Stimulated activated effector memory CD8-positive, alpha-beta T cell treated with anti-CD3 and anti-CD28 coated beads, Interleukin-12 subunit alpha, Interleukin-12 subunit beta, amount 100 ng/mL, for 72 hours (primary cell): ENCODE results near the gene KCNK16.

Experiments
- ATAC-seq: fragments of 150-1000 bp; cut with Tn5 transposase; 2 replicates; pipeline ENCODE4 v1.10.0; 2021
- DNase-seq, 2 donors: peaks; one replicate each; pipeline ENCODE4 v3.0.0; 2021 to 2022; ENCODE audit warnings: low spot score in 2 of 2
- H3K27ac Mint-ChIP-seq: one replicate; pipeline ENCODE4 v1.8.0; 2022; ENCODE audit warnings: mild to moderate bottlenecking, mixed read lengths
- H3K36me3 Mint-ChIP-seq: one replicate; pipeline ENCODE4 v1.8.0; 2022; ENCODE audit warnings: mild to moderate bottlenecking, mixed read lengths
- H3K4me1 Mint-ChIP-seq: one replicate; pipeline ENCODE4 v1.8.0; 2022; ENCODE audit warnings: mixed read lengths
- H3K4me3 Mint-ChIP-seq: one replicate; pipeline ENCODE4 v1.8.0; 2022; ENCODE audit warnings: mild to moderate bottlenecking, mixed read lengths
- H3K9me3 Mint-ChIP-seq: one replicate; pipeline ENCODE4 v1.8.0; 2022; ENCODE audit warnings: mixed read lengths

KCNK16 gene

DNA sequence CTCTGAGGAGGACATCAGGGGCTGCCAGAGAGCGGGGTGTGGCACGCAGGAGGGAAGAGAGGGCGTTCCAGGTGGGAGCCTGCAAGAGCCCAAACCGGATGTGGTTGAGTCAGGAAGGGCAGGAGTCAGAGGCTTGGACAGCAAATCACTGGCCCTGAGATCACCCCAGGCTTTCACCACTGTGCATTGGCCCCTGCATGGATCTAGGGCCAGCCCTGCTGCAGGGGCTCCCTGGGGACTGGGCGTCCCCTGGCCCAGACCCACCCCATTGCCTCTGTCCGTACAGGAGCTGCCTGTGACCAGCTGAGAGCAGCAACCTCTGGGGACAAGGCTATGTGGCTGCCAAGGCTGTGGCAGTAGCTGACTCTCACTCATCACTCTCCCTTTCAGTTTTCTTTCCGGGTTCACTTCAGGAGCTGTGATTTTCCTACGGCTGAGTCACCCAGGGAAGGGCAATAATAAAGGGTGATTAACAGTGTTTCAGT lies 42.2 kb downstream of the KCNK16 start:
- no peaks in the 10 kb centered on the region for H3K4me1 Mint-ChIP-seq
- H3K27ac Mint-ChIP-seq: no peak overlapping the region
- DNase-seq (no peak), ATAC-seq (no peak)
- H3K9me3 Mint-ChIP-seq: no peaks in the 10 kb centered on the region
- no peak overlapping the region for H3K4me3 Mint-ChIP-seq
- no peaks in the 10 kb centered on the region for H3K36me3 Mint-ChIP-seq

DNA sequence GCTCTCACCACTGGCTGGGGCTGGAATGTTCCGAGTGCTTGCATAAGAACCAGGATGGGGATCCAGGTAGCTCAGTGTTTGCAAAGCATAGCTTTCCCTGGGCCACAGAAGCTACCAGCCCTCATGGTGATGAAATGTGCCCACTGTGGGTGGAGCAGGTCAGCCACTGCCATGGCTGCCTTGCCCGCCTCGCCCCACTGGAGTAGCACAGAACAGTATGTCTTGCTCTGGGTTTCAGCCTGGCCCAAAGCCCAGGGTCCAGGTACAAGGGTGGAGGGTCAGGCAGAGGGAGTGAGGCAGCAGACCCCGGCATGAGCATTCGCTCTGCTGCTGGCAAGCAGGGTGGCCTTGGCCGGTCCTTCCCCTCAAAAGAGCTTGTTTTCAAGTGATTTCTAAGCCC lies 43.0 kb downstream of the KCNK16 start:
- DNase-seq: no peak
- ATAC-seq: no peak
- H3K27ac Mint-ChIP-seq: no peak overlapping the region
- H3K4me3 Mint-ChIP-seq: no peak overlapping the region
- no peaks in the 10 kb centered on the region for H3K4me1 Mint-ChIP-seq
- no peaks in the 10 kb centered on the region for H3K9me3 Mint-ChIP-seq
- H3K36me3 Mint-ChIP-seq: no peaks in the 10 kb centered on the region

DNA sequence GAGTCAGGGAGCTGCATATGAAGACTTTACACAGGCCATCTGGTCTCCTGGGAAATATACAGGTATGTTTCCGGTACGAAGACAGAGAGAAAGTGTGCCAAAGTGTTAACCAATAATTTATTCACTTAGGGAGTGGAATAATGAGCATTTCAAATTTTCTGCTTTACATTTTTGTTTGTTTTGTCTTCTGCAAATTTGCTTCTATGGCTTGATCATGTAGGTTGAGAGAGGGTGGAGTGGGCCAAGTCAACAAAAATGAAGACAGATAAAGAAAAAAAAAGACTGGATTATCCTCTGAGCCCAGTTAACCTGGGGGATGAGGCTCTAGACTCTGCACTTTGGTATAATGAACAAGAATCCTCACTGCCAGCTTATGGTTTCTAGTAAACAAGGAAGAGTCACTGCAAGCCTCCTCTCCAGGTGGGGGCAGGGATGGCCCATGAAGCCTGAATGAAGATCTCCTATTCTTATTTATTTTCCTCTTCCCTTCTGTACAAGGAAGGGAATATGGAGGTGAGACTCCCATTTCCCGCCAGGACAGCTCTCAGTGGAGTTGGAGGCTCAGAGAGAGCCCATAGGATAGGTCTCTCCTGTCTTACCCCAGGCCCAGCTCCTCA lies 46.0 kb downstream of the KCNK16 start:
- H3K9me3 Mint-ChIP-seq: no peaks in the 10 kb centered on the region
- no peak for DNase-seq
- H3K27ac Mint-ChIP-seq: no peak overlapping the region
- ATAC-seq: no peak
- H3K4me3 Mint-ChIP-seq: no peak overlapping the region
- H3K4me1 Mint-ChIP-seq: no peaks in the 10 kb centered on the region
- H3K36me3 Mint-ChIP-seq: no peaks in the 10 kb centered on the region

DNA sequence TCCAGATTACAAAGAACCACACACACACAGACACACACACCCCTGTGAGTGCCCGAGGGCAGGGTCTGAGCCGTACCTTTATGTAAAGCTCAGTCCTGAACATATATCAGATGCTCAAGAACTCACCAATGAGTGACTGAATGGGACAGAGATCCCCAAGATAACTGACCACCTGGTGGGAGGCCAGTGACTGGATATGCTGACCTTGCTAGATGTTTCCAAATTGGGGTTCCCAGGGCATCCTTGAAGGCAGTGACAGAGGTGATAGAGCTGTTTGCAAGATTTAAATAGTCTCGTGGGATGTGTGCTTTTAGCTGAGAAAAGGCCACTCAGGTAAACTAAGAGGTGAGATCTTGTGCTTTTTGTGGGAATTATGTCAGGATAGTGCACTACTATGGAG lies 47.6 kb downstream of the KCNK16 start:
- no peak for DNase-seq
- H3K4me3 Mint-ChIP-seq: no peak overlapping the region
- no peaks in the 10 kb centered on the region for H3K4me1 Mint-ChIP-seq
- H3K27ac Mint-ChIP-seq: no peak overlapping the region
- no peak for ATAC-seq
- H3K36me3 Mint-ChIP-seq: no peaks in the 10 kb centered on the region
- no peaks in the 10 kb centered on the region for H3K9me3 Mint-ChIP-seq

DNA sequence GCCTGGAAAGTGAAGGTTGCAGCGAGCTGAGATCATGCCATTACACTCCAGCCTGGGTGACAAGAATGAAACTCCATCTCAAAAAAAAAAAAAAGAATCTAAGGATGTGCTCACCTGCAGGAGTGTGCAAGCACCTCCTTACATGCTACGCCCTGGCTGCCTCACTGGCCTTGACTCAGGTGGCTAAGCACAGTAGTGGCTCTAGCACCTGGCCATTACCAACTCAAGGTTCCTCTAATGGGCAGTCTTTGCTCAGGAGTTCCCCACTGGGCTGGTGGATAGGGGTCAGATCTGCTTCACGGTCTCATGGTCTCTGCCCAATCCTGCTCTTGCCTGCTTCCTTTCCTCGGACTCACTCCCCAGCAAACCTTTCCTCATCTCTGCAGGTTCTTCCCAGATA lies 48.0 kb downstream of the KCNK16 start:
- no peak overlapping the region for H3K4me3 Mint-ChIP-seq

DNA sequence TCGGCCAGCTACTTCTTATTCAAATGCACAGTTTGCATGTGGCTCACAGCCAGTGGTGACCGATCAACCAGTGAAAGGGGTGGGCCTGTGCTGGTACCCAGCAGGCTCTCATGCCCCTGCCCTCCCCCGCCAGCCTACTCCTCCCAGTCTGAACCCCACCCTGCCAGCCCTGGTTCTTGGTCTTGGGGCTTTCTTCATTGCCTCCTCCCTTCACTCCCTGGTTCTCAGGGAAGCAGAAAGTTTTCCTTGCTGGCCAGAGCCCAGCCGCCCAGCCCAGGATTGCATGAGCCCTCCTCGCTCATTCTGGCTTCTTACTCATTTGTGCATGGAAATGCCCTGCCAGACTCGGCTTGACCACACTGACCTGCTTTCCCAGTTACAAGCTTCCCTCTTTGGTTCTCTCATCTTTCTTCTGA lies 49.1 kb downstream of the KCNK16 start:
- ATAC-seq (no peak), DNase-seq (no peak)
- Mint-ChIP-seq H3K4me3 (no peak overlapping the region), H3K27ac (no peak overlapping the region), H3K9me3 (no peaks in the 10 kb centered on the region), H3K36me3 (no peaks in the 10 kb centered on the region), H3K4me1 (no peaks in the 10 kb centered on the region)

More for the DNA sequence above, 48.0 kb downstream of the KCNK16 start:
- Mint-ChIP-seq H3K36me3 (no peaks in the 10 kb centered on the region), H3K4me1 (no peaks in the 10 kb centered on the region), H3K27ac (no peak overlapping the region), H3K9me3 (no peaks in the 10 kb centered on the region)
- ATAC-seq (no peak), DNase-seq (no peak)

DNA sequence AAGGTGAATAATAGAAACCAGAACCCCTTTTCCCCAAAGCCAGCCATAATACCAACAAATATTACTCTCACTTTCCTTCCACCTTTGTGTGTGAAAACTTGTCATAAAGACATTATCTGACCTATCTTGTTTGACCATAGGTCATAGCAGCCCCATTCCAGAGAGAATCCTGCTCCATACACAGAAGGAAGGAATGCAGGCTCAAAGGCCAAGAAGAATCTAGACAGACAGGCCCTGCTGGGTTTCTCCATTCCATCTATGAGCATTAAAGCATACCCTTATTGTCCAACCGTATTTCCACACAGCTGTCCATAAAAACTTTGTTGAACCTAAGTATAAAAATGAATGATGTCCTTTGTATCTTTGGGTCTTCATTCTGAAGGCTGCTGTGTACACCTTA lies 52.5 kb downstream of the KCNK16 start:
- H3K4me1 Mint-ChIP-seq: no peaks in the 10 kb centered on the region
- H3K4me3 Mint-ChIP-seq: no peak overlapping the region
- ATAC-seq (no peak), DNase-seq (no peak)
- no peak overlapping the region for H3K27ac Mint-ChIP-seq
- H3K36me3 Mint-ChIP-seq: no peaks in the 10 kb centered on the region
- H3K9me3 Mint-ChIP-seq: no peaks in the 10 kb centered on the region

DNA sequence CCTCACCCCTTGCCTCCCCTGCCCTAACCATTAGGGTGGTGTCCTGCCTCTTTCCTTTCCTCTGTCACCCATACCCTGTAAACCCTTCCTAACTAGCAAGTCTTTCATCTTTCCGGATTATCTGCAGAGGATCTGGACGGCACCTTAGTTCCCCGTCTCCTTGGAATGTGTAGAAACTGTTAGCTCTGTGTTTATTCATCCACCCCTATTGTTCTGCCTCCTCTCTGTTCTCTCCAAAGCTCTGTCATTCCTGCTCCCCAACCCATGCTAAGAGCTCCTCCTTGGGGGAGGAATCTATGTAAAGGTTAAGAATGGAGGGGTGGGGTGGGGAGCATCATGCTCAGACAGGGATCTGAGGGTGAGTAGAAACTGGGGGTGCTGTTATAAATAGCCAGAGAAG lies 53.8 kb downstream of the KCNK16 start:
- Mint-ChIP-seq H3K36me3 (no peaks in the 10 kb centered on the region), H3K27ac (no peak overlapping the region), H3K4me1 (no peaks in the 10 kb centered on the region), H3K9me3 (no peaks in the 10 kb centered on the region), H3K4me3 (no peak overlapping the region)
- DNase-seq (no peak), ATAC-seq (no peak)

DNA sequence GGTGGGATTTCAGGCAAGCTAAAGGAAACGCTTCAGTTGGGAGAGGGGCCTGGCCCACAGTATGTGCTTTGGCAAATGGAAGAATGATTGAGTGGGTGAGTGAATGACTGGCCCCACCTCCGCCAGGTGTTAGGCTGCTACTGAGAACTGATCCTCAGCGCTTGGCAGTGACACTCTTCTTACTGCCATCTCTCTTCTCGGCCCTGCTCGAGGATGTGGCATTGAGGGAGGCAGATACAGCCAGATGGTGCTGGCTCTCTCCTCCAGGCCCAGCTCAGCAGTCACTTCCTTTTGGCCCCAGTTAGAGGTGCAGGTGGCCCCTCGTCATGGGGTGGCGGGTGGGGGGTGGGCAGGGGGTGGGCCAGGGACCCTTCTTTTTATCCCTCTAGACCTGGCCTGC lies 54.3 kb downstream of the KCNK16 start:
- DNase-seq: no peak

DNA sequence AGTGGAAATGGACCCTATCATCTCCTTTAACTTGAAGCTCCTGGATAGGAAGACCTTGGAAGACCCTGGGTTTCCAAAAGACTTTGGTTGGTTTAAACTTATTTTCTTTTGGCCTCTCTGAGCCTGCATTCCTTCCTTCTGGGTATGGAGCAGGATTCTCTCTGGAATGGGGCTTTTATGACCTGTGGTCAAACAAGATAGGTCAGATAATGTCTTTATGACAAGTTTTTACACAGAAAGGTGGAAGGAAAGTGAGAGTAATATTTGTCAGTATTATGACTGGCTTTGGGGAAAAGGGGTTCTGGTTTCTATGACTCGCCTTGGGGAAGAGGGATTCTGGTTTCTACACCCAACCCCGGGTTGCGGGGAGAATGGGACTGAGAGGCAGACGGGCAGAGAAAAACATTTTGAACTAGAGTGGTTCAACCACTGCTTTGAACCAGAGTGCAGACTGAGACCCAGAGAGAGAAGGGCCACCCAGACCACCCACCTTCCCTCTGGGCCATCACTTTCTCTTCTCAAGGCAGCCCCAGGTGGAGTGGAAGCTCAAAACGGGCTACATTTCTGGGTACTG lies 55.6 kb downstream of the KCNK16 start:
- no peak overlapping the region for H3K27ac Mint-ChIP-seq
- DNase-seq (no peak), ATAC-seq (no peak)
- no peaks in the 10 kb centered on the region for H3K9me3 Mint-ChIP-seq
- H3K4me3 Mint-ChIP-seq: no peak overlapping the region
- no peaks in the 10 kb centered on the region for H3K4me1 Mint-ChIP-seq
- no peaks in the 10 kb centered on the region for H3K36me3 Mint-ChIP-seq

More for the DNA sequence above, 54.3 kb downstream of the KCNK16 start:
- Mint-ChIP-seq H3K36me3 (no peaks in the 10 kb centered on the region), H3K27ac (no peak overlapping the region), H3K4me1 (no peaks in the 10 kb centered on the region), H3K4me3 (no peak overlapping the region), H3K9me3 (no peaks in the 10 kb centered on the region)
- no peak for ATAC-seq

DNA sequence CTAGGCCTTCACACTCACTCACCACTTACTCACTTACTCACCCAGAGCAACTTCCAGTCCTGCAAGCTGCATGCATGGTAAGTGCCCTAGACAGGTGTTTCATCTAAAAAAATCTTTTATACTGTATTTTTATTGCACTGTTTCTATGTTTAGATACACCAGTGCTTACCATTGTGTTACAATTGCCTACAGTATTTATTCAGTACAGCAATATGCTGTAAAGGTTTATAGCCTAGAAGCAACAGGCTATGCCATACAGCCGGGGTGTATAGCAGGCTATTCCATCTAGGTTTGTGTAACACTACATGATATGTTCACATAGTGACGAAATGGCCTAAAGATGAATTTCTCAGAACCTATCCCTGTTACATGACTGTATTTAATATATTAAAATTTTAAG lies 56.1 kb downstream of the KCNK16 start:
- H3K36me3 Mint-ChIP-seq: no peaks in the 10 kb centered on the region
- H3K9me3 Mint-ChIP-seq: no peaks in the 10 kb centered on the region
- H3K27ac Mint-ChIP-seq: no peak overlapping the region
- DNase-seq: no peak
- no peaks in the 10 kb centered on the region for H3K4me1 Mint-ChIP-seq
- no peak overlapping the region for H3K4me3 Mint-ChIP-seq
- no peak for ATAC-seq
